T-helper 1 cell (primary cell): ENCODE measurements around the gene MIB2.
"Not testable (repeated sequence)": the region's sequence is repeated elsewhere in the genome, so short reads cannot be mapped to it uniquely, and the experiment has no call there.

ENCODE experiments used
- DNase-seq, 5 donors: peaks; one replicate each; pipeline ENCODE4 v3.0.0-alpha.2; 2012 to 2020
- total RNA-seq, 4 donors: gene quantifications; one replicate each; lab custom pipeline; 2026; lab: John Stamatoyannopoulos, UW

The MIB2 gene
- 42.8 to 50.9 (median 49.6) reads per million in 4 donors for total RNA-seq

GRCh38 chr1:1615256-1616044, at the start of gene MIB2:
Gene MIB2, plus strand, starts transcription at chr1:1615500. Its CDS starts 7,953 bp downstream, at chr1:1623453.
- DNase-seq, result peak; percentile 96 to 100 (median 98)

- no peak for DNase-seq
Observed at GRCh38 chr1:1567152-1567875, 48.0 kb upstream of the MIB2 start.

- DNase-seq, result no peak
Observed at GRCh38 chr1:1567891-1568291, 47.4 kb upstream of the MIB2 start.

- DNase-seq, result no peak
Observed at GRCh38 chr1:1569341-1569740, 46.0 kb upstream of the MIB2 start.

GRCh38 chr1:1573843-1574720, 41.2 kb upstream of the MIB2 start:
- peak in 4 of 5 donors; percentile 50 to 76 (median 66) for DNase-seq

DNA sequence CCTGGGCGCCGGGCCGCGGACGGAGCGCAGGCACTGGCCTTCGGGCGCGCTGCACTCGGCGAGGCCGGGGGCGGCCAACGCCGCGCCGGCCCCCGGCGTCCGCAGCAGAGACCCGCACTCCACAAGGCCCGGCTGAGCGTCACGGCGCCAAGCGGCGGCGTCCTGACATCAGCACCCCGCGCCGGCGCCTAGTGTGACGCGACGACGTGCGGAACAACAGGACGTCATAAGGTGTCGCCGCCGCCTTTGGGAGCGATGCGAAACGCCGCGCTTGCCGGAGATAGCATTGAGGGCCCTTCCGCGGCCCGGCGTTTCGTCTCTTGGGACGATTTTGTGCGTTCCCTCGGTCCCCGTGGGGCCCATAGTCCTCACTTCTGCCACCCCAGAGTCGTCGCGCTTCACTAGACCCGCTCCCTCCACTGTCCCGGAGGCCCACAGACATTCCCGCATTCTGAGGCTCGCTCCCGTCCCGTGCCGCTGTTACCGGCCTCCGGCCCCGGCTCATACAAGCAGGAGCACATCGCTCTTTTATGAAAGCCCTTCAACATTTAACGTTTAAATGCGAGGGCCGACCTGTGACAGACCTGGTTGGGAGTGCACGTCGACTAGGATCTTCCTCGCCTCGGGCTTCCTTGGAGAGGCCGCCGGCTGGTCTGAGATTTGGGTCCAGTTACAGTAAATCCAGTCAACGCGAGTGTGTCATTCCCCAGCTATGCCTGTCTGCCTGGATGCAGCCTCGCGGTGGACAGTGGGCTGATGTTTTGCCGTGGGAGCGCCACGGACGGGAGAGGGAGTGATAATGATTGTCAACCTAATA, 40.4 kb upstream of the MIB2 start, which contains the start of gene SSU72:
Gene SSU72 (minus strand): TSS at position 143 of the 817 bp plus-strand sequence. CDS start 306 bp downstream, outside the sequence.
- DNase-seq, result peak; percentile 84 to 95 (median 91)

DNA sequence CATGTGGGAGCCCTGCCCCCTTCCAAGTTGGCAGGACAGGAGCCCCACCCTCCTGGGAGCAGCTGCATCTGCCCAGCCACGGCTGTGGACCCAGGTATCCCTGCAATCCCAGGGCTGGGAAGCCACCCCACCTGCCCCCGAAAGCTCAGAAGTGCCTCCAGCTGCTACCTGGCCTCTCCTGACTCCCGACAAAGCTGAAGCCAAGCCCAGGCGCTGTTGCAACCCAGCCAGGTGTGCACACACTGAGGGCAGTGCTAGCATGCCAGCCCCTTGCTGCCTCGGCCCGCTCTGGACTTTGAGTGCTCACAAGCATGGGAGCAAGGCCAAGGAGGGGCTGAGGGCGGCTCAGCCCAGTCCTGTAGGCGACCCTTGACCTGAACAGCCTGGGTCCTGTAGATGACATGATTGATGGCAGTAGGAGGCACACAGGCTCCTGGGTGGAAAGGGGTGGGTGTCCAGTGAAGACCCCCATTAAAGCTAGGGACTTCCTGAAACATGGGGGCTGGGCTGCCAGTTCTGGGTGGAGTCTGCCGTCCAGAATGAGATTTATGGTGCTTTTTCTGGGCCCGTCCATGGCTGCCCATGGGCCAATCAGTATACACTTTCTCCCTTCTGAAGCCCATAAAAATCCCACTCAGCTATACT, 37.8 kb upstream of the MIB2 start:
- DNase-seq, result no peak

- no peak for DNase-seq
Observed at GRCh38 chr1:1578371-1578940, 36.8 kb upstream of the MIB2 start.

GRCh38 chr1:1582585-1583346, 32.5 kb upstream of the MIB2 start:
- DNase-seq, result no peak

DNA sequence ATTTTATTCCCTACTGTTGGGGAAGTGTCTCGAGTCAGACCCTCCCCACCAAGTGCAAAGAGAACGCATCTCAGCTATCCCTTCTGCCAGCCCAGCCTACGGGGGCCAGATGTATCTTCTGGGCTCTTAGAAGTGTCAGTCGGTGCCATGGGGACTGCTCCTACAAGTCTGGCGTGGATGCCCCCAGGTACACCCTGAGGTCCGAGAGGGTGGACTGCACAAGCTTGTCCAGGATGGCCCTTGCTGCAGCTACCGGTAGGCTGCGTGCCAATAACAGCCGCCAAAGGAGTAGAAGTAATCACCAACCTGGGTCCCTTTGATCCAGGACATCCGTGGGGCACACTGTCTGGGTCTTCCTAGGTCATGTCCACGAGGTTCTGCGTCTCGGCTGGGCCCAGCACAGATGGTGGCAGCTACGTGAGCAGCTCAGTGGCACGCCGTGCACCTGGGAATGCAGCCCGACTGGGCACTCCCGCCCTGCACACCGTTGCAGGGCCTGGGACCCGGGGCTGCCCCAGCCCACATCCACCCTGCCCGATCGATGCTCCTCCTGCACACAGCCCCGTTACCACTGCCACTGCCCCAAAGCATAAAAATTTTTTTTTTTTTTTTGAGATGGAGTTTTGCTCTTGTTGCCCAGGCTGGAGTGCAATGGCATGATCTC, 31.8 kb upstream of the MIB2 start:
- DNase-seq, result no peak

DNA sequence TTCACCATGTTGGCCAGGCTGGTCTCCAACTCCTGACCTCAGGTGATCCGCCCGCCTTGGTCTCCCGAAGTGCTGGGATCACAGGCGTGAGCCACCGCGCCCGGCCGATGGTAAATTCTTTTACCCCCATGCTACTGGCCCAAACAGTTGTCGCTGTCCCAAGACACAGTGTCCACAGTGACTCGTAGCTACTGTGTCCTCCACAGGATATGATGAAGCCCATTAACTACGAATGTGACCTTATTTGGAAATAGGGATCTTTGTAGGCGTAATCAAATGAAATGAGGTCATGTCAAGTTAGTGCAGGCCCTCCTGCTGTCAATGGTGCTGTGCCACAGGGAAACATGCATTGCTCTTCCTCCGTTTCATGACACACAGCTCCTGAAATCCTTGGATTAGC, 23.8 kb upstream of the MIB2 start:
- no peak for DNase-seq

GRCh38 chr1:1593834-1594601, 21.3 kb upstream of the MIB2 start:
- no peak for DNase-seq

- DNase-seq, result no peak
Observed at GRCh38 chr1:1594602-1595260, 20.6 kb upstream of the MIB2 start.

DNA sequence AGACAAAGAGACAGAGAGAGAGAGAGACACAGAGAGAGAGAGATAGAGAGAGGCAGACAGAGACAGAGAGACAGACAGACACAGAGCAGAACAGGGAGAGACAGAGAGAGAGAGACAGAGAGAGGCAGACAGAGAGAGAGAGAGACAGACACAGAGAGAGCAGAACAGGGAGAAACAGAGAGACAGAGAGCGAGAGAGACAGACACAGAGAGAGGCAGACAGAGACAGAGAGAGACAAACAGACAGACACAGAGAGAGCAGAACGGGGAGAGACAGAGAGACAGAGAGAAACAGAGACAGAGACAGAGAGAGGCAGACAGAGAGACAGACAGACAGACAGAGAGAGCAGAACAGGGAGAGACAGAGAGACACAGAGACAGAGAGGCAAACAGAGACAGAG, 20.0 kb upstream of the MIB2 start:
- DNase-seq, result not testable (repeated sequence)

- no peak for DNase-seq
Observed at GRCh38 chr1:1596493-1597274, 18.6 kb upstream of the MIB2 start.

DNA sequence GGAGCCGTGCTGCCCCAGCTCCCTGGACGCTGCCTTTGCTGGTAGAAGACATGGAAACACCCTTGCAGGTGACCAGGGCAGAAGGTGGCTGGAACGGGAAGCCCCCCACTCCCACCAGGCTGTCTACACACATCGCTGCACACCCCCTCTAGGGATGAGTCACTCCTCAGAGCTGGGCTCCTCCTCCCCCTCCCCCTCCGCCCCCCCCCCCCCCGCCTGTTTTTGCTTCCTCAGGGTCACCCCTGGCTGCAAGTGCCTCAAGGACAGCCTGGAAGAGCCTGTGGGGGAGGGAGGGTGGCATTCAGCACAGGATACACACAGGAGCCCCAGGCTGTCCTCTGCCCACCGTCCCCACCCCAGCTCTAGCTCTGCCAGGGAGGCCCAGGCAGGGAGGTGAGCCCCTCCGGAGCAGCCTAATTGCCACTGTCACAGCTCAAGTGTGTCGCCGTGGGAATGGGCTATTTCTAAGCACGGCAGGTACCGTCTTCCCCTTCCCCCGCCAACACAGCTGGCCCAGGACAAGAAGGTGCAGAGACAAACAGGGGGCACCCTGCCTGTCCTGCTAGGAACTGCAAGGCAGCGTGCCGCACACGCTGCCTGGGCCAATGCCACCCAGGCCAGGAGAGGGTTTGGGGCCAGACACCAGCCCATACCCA, 17.9 kb upstream of the MIB2 start:
- no peak for DNase-seq
